HG03045 (cell line): ENCODE data around the gene NOL12.

ENCODE experiments used
- ATAC-seq: cut with Tn5 transposase; IDR thresholded peaks from one replicate; pipeline ENCODE4 v1.9.1; 2021; ENCODE audit warnings: mild to moderate bottlenecking, moderate library complexity; ENCODE audit not compliant: unreplicated experiment

Gene NOL12

GRCh38 chr22:37741312-37741795, 55.2 kb downstream of the NOL12 start:
- no peak for ATAC-seq

GRCh38 chr22:37742376-37743171, 56.4 kb downstream of the NOL12 start:
- no peak for ATAC-seq
